HG03159 (cell line): ENCODE data around the gene CHRFAM7A.
"Not testable (repeated sequence)": the region's sequence is repeated elsewhere in the genome, so short reads cannot be mapped to it uniquely, and the experiment has no call there.

Source experiments
- ATAC-seq: cut with Tn5 transposase; IDR thresholded peaks from one replicate; pipeline ENCODE4 v1.9.1; 2021; ENCODE audit warnings: mild to moderate bottlenecking, moderate library complexity; ENCODE audit not compliant: unreplicated experiment

The CHRFAM7A gene

DNA sequence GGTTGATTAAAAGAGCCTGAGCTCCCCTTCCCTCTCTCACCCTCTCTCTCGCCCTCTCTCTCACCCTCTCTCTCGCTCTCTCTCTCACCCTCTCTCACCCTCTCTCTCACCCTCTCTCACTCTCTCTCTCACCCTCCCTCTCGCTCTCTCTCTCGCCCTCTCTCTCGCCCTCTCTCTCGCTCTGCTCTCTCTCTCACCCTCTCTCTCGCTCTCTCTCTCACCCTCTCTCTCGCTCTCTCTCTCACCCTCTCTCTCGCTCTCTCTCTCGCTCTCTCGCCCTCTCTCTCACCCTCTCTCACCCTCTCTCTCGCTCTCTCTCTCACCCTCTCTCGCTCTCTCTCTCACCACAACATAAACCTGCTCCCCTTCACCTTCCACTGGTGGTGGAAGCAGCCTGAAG is 67.2 kb downstream of the CHRFAM7A start:
- not testable (repeated sequence) for ATAC-seq

DNA sequence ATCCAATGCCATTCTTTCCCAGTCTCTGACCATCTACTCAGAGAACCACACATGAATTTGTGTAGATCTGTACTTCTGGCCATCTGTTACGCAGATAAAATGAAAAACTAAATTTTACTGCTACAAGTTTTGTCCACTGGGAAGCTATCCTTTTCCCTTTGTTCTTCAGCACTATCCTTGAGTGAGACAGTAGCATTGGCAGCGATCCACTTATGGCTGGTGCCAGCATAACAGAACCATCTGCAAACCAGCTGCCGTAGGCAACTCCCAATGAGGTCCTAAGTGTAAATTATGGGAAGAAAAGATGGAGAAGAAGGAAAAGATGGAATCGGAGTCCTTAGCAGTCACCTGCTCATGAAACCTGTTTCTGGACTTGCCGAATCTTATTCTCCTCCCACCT is 72.3 kb downstream of the CHRFAM7A start:
- ATAC-seq = not testable (repeated sequence)

DNA sequence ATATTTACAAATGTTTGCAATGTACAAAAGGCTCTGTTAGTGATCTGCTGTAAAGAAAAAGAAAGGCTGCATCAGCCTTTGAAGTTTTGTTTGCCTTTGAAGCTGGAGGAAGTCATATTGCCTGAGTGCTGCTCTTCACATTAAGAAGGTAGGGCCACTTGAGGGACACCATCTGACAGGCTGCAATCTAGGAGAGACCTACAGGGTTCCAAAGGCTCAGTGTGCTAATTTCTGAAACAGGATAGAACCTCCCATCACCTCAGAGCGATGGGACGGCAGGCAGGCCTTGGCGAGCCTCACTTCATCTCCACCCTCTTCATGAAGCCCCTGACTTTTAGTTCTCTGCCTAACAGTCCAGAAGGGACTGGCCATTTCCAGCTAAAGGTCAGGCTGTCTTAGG is 77.6 kb downstream of the CHRFAM7A start:
- not testable (repeated sequence) for ATAC-seq

DNA sequence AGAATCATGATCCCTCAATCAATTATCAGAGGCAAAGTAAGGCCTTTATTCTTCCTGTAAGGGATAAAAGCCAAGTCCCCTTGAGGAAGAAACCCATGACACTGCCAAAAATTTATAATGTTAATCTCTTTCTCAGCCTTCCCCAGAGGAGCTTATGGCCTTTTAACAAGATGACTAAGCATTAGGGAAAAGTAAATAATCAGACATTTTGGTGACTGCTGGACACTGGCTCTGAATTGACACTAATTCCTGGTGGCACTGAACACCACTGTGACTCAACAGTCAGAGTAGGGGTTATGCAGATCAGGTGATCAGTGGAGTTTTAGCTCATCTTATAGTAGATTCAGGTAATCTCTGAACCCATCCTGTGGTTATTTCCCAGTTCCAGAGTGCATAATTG is 82.8 kb downstream of the CHRFAM7A start:
- not testable (repeated sequence) for ATAC-seq
